ENCODE data around the gene PNLIPRP2. TPM values are rescaled to one million over a fixed set of nuclear protein-coding genes. Genes with fewer than 3 reads are reported as not detected.

PNLIPRP2 gene
- total RNA-seq, 1 experiment from 2014 or later: not detected

DNA sequence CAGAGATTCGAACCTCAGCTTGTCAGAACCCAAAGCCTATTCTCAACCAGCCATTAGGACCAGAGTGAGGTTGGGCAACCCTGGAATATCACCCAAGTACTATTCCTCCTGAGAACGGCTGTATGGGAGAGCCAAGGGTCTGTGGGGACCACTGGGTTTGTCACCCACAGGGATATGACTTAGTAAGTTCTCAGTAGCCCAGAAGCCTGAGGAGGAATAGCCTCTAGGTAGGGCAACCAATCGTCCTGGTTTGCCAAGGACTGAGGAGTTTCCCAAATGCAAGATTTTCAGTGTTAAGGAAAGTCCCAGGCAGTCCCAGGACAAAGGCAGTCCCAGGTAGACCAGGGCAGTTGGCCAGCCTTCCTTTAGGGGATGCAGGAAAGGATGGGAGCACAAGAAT is 46.7 kb downstream of the PNLIPRP2 start:
- Mint-ChIP-seq H3K36me3 (ENCODE audit: insufficient read depth, unreplicated experiment) (no peaks in the 10 kb centered on the region), H3K27ac (ENCODE audit: low read depth, unreplicated experiment) (no peak overlapping the region), H3K27me3 (ENCODE audit: insufficient read depth, unreplicated experiment) (no peaks in the 10 kb centered on the region), H3K9me3 (ENCODE audit: unreplicated experiment) (no peaks in the 10 kb centered on the region), H3K4me1 (ENCODE audit: insufficient read depth, unreplicated experiment) (no peaks in the 10 kb centered on the region), H3K4me3 (ENCODE audit: unreplicated experiment) (no peak overlapping the region)
- POLR2A ChIA-PET: no interaction called here
- TF ChIP-seq, protein P1, sequence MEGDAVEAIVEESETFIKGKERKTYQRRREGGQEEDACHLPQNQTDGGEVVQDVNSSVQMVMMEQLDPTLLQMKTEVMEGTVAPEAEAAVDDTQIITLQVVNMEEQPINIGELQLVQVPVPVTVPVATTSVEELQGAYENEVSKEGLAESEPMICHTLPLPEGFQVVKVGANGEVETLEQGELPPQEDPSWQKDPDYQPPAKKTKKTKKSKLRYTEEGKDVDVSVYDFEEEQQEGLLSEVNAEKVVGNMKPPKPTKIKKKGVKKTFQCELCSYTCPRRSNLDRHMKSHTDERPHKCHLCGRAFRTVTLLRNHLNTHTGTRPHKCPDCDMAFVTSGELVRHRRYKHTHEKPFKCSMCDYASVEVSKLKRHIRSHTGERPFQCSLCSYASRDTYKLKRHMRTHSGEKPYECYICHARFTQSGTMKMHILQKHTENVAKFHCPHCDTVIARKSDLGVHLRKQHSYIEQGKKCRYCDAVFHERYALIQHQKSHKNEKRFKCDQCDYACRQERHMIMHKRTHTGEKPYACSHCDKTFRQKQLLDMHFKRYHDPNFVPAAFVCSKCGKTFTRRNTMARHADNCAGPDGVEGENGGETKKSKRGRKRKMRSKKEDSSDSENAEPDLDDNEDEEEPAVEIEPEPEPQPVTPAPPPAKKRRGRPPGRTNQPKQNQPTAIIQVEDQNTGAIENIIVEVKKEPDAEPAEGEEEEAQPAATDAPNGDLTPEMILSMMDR (IDR thresholded peaks at IDR 0.05; ENCODE audit: unreplicated experiment): no peak
- BruUV-seq (replicated peaks): no TSS peak
- intact Hi-C loops (cut with micrococcal nuclease): no loop called here
- CTCF ChIA-PET: interaction anchor here (0.6 kb wide), 1 partner anchor 120 kb away, joined by 3 read pairs; no protein-coding TSS in a partner anchor
- no peak for DNase-seq (ENCODE audit: unreplicated experiment)

DNA sequence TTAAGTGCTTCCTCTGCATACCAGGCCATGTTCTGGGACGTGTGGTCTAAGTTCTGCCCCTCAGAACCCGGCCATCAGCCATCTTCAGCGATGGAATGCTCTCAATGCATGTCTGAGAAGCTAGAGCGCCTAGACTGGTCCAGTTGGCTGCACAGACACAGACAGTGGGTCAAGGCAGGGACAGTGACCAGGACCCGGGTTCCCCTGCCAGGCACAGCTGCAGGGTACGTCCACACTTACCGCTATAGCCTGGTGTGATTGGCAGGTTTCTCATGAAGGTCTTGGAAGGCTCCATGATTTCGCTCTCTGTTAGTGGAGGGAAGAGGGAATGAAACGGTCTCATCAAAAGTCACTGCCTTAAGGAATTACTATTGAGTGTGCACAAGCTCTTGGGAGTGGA is 47.3 kb downstream of the PNLIPRP2 start:
- ChIA-PET POLR2A (no interaction called here), CTCF (interaction anchor here (0.6 kb wide), 1 partner anchor 119 kb away, joined by 3 read pairs; no protein-coding TSS in a partner anchor)
- no peak for DNase-seq (ENCODE audit: unreplicated experiment)
- no peak overlapping the region for H3K27ac Mint-ChIP-seq (ENCODE audit: low read depth, unreplicated experiment)
- no peaks in the 10 kb centered on the region for H3K27me3 Mint-ChIP-seq (ENCODE audit: insufficient read depth, unreplicated experiment)
- H3K4me1 Mint-ChIP-seq (ENCODE audit: insufficient read depth, unreplicated experiment): no peaks in the 10 kb centered on the region
- no peaks in the 10 kb centered on the region for H3K36me3 Mint-ChIP-seq (ENCODE audit: insufficient read depth, unreplicated experiment)
- intact Hi-C loops (cut with micrococcal nuclease): no loop called here
- H3K4me3 Mint-ChIP-seq (ENCODE audit: unreplicated experiment): no peak overlapping the region
- TF ChIP-seq, protein P1 (IDR thresholded peaks at IDR 0.05; ENCODE audit: unreplicated experiment): no peak
- H3K9me3 Mint-ChIP-seq (ENCODE audit: unreplicated experiment): no peaks in the 10 kb centered on the region
- BruUV-seq (replicated peaks): no TSS peak

DNA sequence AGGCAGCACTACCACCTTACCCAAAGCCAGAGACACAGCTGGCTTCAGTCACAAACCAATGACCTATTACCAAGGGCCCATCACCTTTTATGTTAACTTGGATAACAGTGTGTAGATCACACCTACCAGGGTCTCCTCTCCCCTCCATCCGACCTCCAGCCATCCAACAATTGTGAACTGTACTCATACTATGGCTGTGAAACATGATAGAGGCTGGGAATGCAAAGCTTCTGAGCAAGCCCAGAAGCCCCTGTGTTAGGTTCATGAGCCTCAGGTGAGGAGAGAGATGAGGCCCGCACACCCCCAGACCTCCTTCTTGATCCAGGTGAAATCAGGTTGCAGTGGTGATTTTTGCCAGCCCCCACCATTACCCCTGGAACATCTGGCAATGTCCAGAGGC is 47.7 kb downstream of the PNLIPRP2 start:
- no peak for DNase-seq (ENCODE audit: unreplicated experiment)
- H3K27ac Mint-ChIP-seq (ENCODE audit: low read depth, unreplicated experiment): no peak overlapping the region
- intact Hi-C loops (cut with micrococcal nuclease): no loop called here
- ChIA-PET CTCF (no interaction called here), POLR2A (no interaction called here)
- no peaks in the 10 kb centered on the region for H3K4me1 Mint-ChIP-seq (ENCODE audit: insufficient read depth, unreplicated experiment)
- H3K36me3 Mint-ChIP-seq (ENCODE audit: insufficient read depth, unreplicated experiment): no peaks in the 10 kb centered on the region
- no TSS peak for BruUV-seq (replicated peaks)
- H3K9me3 Mint-ChIP-seq (ENCODE audit: unreplicated experiment): no peaks in the 10 kb centered on the region
- TF ChIP-seq, protein P1 (IDR thresholded peaks at IDR 0.05; ENCODE audit: unreplicated experiment): no peak
- H3K27me3 Mint-ChIP-seq (ENCODE audit: insufficient read depth, unreplicated experiment): no peaks in the 10 kb centered on the region
- no peak overlapping the region for H3K4me3 Mint-ChIP-seq (ENCODE audit: unreplicated experiment)

DNA sequence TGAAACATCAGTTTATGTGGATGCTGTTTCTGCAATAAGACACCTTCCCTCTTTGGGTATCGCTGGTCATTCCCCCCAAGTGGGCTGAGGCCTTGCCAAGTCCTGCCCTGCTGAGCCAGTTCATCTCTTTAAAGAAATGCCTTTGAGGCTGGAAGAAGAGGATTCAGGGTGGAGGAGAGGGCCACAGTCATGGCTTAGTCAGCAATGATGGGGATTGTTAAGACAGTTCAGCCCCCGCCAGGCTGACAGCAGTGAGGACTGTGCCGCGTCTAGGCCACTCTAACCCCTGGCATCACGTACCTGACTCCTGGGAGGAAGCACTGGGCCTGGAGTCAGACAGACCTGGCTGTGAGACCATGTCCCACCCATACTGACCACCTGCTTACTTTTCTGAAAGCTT is 48.3 kb downstream of the PNLIPRP2 start:
- no TSS peak for BruUV-seq (replicated peaks)
- H3K36me3 Mint-ChIP-seq (ENCODE audit: insufficient read depth, unreplicated experiment): no peaks in the 10 kb centered on the region
- POLR2A ChIA-PET: no interaction called here
- H3K27ac Mint-ChIP-seq (ENCODE audit: low read depth, unreplicated experiment): no peak overlapping the region
- TF ChIP-seq, protein P1 (IDR thresholded peaks at IDR 0.05; ENCODE audit: unreplicated experiment): no peak
- no peaks in the 10 kb centered on the region for H3K27me3 Mint-ChIP-seq (ENCODE audit: insufficient read depth, unreplicated experiment)
- no peaks in the 10 kb centered on the region for H3K9me3 Mint-ChIP-seq (ENCODE audit: unreplicated experiment)
- intact Hi-C loops (cut with micrococcal nuclease): no loop called here
- no peak overlapping the region for H3K4me3 Mint-ChIP-seq (ENCODE audit: unreplicated experiment)
- CTCF ChIA-PET: interaction anchor here (1.3 kb wide), 1 partner anchor 119 kb away, joined by 3 read pairs; no protein-coding TSS in a partner anchor
- DNase-seq (ENCODE audit: unreplicated experiment): no peak
- H3K4me1 Mint-ChIP-seq (ENCODE audit: insufficient read depth, unreplicated experiment): no peaks in the 10 kb centered on the region

Data from MCF 10A (cell line).